Measurements from ENCODE around the gene KERA.

KERA gene

DNA sequence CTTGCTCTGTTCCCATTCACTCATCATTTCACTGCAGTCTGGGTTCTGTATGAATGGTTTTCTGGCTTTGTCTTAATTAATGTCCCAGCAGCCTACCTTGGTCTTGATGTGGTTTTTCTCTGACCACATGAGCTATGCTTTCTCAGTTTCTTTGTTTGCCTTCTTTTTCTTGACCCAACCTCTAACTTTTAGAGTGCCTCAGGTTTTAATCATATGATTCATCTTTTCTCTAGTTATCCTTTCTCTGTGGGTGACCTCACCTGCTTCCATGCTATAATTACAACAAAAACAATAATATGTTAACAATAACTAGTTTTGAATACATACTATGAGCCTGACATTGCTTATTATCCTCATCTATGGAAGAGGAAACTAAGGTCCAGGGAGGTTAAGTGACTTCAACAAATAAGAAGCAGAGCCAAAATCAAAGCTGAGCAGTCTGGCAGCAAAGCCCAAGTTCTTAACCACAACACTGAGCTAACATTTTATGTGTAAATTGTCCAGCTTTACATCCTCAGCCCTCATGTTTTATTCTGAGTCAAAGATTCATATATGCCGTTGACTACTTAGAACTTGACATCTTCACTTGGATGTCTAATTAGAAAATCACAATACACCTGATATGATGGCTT, 48.4 kb downstream of the KERA start:
- DNase-seq (ENCODE audit: low spot score), result no peak

DNA sequence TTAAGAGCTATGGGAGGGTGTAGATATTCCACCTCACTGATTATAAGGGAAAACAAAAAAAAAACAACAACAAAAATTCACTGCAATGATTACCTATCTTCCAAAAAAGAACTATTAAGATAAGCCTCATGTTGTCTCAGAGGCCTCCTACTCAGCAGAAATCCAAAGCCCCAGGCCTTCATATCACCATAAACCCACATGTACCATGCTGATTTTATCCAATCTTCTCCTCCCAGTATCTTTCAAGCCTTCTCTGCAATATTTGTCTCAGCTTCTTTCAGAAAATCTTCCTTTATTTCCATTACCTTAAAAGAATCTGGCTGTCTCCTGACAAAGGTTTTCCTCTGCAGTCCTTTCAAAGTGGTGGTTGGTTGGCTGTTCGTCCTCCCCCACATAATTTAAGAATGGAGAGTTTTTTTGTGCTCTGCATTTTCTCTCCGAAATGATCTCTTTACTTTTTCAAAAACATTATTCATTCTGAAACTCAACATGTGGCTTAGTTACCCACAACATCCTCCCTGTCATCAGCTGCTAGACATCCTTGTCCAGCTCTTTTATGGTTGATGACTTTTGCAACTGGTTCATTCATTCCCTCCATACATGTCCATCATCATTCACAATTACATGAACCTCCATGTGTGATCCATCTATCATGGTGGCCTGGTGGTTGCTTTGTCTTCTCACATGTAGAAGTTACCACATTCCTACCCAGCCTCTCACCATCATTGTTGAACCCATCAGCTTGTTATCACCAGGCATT, 50.1 kb downstream of the KERA start:
- DNase-seq (ENCODE audit: low spot score), result no peak

DNA sequence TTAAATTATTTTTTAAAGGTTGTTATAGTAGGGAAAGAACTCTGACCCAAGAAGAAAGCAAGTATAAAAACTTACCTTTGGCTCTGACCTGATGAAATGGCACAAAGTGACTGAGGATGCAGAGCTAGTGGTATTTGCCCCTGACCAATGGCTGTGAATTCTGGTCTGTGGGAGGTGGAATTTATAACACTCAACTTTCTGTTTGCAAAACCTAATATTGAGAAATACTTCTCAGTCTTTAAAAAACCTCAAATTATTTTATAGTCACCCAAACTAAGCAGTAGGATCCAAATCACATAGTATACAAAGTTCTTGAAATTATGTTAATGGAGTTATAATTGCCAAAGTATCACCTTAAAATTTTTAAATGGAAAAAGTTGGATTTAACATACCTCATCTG, 53.0 kb downstream of the KERA start, which contains the start of gene EPYC:
Gene EPYC (minus strand): TSS at position 101 of the 400 bp plus-strand sequence. CDS start 2,407 bp downstream, outside the sequence.
- DNase-seq (ENCODE audit: low spot score), result no peak

DNA sequence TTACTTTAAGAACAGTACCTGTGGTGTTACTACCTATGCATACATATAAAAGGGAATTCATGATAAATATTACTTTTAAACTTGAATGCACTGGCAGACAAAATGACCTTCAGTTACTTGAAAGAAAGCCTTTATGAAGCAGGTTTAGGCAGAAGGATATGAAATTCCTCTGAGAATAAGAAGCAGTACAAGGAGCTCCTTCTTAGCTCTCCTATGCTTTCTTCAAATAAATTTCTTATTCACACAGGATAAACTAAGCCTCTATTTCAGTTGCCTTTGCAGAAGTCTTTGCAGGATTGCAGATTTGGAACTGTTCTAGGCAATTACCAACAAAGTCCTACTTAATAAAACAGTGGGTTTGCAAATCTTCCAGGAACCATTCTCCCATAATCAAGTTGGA, 54.1 kb downstream of the KERA start:
- no peak for DNase-seq (ENCODE audit: low spot score)

GRCh38 chr12:91001306-91001705, 56.5 kb downstream of the KERA start:
- DNase-seq (ENCODE audit: low spot score), result no peak
